GM21447 (cell line): ENCODE results near the gene LIPA.
"Not testable (repeated sequence)": the region's sequence is repeated elsewhere in the genome, so short reads cannot be mapped to it uniquely, and the experiment has no call there.

Source experiments
- ATAC-seq: cut with Tn5 transposase; IDR thresholded peaks from one replicate; pipeline ENCODE4 v1.9.1; 2021; ENCODE audit not compliant: unreplicated experiment

The LIPA gene

DNA sequence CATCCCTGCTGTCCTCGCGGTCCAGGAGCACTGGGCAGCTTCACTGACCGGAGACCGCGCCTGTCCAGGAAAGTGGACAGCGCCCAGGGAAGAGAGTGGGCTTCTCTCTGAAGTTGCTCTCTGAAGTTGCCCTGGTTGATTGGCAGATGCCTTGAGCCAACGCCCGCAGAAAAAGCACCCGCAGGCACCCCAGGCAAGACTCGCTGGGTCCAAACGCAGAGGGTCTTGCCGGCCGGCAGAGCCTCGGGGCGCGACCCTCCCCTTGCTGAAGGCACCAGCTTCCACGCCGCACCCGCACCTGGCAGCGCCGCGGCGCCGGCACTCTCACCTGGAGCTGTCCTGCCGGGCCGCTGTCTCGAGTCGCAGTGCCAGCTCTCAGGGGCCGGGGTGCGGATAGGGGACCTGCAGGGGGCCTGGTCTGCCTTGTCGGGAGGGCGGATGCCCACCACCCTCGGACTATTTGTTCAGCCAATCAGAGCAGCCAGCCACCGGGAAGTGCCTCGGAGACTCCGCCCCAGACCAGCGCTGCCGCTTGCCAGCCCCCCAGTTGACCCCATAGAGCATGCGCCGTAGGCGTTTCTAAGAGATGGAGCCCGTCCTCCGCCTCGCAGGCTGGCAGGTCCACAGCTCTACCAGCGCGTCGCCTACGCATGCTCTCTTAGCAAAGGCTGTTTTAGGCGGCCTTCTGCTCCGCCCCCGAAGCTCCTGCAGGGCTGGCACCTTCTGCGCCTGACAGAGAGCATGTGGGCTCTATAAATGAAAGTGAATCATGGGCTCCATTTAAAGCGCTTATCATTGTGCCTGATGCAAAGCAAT, at the start of gene LIPA:
Gene LIPA (minus strand): TSS at position 367 of the 816 bp plus-strand sequence. CDS start 4,127 bp downstream, outside the sequence.
- peak; percentile 96 for ATAC-seq

DNA sequence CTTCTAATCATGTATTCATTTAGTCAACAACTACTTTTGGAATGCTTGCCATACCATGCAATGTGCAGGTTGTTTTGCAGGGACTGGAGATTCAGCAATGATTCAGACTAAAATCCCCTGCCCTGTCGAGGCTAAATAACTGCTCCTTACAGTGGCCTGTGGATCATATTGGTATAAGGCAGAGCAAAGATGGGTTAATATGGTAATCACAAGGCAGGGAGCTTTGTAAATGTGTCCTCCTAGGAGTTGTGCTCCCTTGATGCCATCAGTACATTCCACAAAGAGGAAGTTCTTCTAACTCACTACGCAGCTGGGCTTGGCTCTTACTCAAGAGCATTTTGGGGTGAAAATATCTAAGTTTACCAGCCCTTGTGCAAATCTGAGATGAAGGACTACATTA, 49.7 kb upstream of the LIPA start:
- peak; percentile 17 for ATAC-seq

DNA sequence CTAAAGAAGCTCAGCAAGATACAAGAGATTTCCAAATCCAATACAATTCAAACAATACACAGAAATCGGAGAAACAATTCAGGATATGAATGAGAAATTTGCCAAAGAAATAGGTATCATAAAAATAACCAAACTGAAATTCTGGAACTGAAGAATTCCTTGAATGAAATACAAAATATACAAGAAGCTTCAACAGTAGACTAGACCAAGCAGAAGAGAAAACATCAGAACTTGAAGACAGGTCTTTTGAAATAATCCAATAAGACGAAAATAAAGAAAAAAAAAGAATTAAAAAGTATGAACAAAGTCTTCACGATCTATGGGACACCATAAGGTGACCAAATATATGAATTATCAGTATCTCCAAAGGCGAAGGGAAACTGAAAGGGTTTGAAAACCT, 47.5 kb upstream of the LIPA start:
- ATAC-seq, result no peak

DNA sequence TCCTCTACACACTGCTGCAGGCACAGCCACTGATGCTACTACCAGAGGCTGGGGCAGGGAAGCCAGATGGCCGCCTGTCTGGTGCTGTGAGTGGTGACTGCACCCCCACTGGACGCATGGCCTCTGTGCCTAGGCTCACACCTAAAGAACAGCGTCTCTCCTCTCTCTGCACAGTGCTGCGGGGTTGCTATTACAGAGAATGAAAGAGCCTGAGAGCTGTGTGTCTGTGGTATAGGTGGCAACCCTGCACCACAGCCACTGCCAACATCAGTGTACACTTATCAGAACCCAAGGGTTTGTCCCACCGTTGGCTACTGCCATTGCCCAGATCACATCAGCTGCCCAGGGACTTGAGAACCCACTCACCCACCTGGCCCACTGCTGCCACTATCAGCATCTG, 46.2 kb upstream of the LIPA start:
- no peak for ATAC-seq

DNA sequence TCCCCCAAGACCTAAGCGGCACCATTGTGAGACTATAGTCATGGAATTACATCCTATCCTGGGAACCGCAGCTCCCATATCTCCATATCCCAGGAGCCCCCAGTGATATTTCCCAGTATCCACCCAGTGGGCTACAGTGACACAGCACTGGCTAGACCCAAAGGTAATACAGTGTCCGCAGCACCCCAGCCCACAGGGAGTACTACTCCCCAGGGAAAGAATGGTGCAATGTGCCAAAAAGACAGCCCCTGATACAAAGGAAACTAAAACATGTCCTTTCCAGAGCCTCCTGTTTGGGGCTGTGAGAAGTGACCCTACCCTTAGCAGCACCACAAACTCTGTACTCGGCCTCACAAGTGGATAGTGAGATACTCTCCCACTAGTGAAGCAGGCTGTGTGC, 45.8 kb upstream of the LIPA start:
- ATAC-seq, result no peak

DNA sequence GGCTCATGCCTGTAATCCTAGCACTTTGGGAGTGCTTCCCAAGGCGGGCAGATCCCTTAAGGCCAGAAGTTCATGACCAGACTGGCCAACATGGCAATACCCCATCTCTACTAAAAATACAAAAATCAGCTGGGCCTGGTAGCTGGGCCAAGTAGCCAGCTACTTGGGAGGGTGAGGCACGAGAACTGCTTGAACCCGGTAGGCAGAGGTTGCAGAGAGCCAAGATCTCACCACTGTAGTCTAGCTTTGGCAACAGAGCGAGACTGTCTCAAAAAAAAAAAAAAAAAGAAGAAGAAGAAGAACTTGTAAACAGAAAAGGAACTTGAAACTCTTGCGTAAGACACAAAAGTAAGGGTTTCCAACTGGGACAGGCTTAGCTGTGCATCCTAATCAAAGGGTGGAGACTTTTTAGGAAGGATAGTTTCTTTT, 44.7 kb upstream of the LIPA start:
- peak; percentile 41 for ATAC-seq

DNA sequence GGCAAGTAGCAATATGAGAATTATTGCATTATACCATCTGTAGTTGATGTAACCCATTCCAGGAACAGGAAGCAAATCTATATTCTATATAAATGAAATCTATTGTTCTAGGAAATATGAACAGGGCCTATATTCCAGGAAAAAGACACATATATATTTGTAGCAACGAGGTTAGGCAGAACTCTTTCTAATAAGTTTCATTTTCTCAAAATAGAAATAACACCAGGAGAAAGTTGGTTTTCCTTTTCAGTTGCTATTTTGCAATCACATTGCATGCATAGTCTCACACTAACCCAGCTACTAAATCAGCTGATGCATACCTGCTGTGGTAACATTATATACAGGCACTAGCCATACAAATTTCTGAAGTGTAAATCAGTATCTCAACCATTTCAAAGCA, 44.0 kb upstream of the LIPA start:
- ATAC-seq, result no peak

DNA sequence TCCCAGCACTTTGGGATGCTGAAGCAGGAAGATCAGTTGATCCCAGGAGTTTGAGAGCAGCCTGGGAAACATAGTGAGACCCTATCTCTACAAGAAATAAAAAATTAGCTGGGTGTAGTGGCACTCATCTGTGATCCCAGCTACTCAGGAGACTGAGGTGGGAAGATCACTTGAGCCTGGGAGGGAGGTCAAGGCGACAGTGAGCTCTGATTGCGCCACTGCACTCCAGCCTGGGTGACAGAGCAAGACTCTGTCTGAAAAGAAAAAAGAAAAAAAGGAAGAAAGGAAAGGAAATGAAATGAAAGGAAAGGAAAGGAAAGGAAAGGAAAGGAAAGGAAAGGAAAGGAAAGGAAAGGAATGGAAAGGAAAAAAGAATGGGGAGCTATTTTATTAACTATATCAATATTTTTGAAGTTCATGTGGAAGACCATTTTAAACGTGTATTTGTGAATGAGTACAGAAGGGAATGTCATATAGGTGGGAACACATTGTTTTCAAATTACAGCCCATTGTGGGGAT, 43.2 kb upstream of the LIPA start:
- no peak for ATAC-seq

DNA sequence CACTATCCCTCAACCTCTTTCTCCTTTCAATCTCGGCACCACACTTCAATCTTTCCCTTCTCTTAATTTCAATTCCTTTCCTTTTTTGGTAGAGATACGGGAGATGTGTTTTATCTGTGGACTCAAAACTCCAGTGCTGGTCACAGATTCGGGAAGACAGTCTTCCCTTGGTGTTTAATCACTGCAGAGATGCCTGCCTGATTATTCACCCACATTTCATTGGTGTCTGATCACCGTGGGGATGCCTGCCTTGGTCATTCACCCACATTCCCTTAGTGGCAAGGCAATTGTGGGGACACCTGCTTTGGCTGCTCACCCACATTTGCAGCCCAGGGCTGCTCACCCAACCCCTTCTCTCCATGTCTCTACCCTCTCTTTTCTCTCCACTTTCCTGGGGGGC, 33.7 kb upstream of the LIPA start:
- not testable (repeated sequence) for ATAC-seq

DNA sequence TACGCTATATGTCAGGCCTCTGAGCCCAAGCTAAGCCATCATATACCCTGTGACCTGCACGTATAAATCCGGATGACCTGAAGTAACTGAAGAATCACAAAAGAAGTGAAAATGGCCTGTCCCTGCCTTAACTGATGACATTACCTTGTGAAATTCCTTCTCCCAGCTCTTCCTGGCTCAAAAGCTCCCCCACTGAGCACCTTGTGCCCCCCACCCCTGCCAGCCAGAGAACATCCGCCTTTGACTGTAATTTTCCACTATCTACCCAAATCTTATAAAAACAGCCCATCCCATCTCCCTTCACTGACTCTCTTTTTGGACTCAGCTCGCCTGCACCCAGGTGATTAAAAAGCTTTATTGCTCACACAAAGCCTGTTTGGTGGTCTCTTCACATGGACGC, 33.1 kb upstream of the LIPA start:
- not testable (repeated sequence) for ATAC-seq

DNA sequence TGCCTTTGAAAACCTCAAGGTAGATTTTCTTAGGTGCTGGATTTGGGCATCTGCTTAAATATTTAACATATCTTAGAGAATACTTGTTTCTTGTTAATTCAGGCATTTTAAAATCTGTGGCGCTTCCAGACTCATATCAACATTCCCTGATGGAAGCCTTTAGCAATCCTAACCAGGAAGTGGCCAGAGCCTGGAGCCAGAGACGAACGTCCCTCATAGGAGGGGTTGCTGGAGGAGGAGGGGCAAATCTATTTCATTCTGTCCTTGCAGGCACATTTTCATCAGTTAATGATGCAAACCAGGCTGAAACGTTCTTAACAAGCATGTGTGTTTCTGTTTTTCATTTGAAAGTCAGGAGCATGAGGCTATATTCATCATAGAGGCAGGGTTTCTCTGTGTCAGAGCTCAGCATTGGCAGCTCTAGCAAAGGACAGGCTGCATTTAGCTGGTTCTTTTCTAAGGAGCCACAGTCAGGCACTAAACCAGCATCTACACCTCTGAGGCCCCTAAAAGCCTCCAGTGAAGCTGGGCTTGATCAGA, 32.4 kb upstream of the LIPA start:
- no peak for ATAC-seq

DNA sequence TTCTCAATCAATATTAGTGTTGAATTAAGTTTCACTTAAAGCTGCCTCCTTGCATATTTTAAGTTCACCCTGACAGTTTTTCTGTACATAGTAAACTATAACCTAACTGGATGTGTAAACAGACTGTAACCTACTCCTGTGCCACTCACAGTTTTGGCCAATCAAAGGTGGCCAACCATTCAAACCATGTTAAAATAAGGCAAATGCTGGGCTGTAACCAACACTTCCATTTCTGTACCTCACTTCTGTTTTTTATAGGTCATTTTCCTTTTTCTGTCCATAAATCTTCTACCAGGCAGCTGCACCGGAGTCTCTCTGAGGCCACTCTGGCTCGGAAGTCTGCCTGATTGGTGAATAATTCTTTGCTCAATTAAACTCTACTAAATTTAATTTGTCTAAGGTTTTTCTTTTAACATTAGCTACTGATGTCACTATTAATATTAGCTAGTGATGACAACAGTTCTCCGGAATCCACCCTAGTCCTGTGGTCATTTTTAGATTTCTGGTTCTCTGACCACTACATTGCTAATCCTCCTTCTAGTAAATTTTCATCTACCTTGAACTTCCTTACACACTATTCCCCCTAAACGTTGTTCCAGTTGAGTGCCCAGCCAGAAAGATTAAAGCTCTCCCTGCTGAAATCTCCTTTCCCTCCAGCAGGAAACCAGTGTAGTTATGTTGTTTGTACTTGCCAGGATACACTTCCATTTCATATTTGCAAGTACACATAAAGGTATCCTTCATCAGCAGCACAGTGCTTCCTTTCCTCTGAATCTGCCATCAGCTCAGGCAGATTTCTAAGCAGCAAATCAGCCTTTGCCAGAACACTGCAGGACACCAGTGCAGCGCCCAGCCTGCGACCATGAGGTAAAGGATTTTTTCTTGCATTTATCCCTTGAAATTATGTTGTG, 31.7 kb upstream of the LIPA start:
- no peak for ATAC-seq

DNA sequence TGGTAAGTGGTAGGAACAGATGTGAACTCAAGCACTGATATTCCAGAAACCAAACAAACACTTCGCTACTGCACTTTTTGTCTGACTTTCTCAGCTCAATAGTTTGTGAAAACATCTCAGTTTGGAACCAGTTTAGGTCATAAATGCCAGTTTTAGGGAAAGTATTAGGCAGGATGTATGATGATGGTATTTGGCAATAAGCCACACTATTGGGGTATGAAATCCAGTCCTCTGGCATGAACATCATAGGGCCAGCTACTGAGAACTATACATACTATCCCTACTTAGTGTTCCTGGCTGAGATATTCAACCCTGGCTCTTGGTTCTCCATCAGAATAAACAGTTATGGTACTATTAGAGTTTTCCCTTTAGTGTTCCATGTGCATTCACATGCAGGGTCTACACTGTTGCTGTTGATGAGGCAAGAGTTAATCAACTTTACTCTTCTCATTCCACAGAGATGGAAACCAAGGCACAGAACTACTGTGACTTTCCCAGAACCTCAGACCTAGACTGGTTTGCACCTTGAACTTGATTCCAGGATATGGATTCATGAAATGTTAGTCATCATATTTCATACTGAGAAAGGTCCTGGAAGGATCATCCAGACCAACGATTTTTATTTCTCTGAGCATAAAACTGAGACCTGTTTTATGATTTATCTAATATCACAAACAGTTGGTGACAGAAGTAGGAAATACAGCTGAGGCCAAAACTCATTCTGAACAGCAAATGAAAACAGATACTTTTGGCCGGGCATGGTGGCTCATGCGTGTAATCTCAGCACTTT, 30.2 kb upstream of the LIPA start:
- ATAC-seq, result no peak

DNA sequence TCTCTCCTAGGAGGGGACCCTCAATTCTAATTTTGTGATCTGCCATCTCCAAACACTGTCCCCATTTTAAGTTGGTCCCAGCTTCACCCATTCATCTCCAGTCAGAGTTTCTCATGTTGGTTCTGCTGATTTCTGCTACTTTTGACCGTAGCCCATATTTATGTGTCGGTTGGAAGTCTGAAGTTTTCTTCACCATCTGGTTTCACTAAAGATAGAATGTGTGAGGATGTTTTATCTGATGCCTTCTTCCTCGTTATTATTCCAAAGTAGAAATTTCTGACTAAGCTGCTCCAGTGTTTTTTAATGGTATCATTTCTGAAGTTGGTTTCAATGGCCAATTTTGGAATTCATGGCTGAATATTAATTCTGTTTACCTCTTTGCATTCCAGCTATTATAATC, 28.9 kb upstream of the LIPA start:
- no peak for ATAC-seq

DNA sequence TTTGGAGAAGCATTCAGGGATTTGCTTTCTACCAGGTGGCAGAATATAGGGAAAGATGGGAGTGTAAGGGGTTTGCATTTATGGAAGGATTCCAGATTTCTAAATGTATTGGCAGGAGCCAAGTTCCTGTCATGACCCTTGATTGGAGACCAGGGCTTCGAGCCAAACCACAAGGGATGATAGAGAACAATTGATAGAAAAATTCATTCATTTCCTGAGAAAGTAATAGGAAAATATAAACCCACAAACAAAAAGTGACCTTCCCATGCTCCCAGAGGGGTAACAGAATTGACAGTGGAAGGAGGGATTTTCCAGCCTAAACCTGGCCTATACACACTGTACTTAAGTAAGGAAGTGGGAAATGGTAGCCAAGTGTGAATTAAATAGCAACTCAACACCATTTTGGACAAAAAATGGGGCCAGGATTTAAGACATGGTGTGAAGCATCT, 27.9 kb upstream of the LIPA start:
- ATAC-seq, result no peak

DNA sequence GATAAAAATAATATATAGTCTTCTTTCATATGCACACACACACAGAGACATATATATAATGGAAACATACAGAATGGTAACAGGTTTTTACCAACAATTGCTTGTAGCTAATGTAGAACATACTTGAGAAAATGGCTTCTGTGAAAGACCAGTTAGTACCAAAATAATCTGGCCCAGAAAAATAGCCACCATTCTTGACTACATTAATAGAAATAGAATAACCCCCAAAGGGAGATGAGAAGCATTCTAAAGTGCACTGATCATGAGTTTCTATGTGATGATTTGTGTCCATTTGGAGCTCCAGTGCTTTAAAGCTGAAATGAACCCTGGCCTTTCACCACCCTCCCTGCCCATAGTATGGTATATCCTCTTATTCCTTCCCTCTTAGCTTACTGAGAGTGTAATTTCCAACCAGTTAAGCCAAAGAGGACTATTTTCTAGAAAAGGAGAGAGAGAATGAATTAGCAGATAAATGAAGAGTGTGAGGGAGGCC, 27.4 kb upstream of the LIPA start:
- ATAC-seq, result no peak

DNA sequence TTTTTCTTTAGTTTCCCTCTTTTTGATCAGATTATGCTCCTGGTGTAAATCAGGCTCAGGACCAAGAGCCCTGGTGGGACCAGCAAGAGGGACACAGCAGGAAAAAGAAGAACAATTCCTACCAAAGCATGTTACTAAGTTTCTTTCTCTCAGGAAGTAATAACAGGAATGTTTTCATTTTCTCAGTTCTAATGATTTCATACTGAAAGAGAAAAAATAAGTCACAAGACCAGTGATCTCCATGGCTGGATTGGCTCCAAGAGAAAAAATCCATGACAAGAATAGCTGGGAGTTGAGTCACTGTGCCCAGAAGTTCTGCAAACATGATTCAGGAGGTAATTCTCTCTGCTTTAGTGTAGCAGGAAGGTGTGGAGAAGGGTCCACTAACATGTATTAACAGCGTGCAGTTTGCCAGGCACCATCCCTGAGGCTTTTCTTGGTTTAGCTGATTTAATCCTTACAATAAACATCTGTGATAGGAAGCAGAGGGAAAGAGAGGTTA, 26.5 kb upstream of the LIPA start:
- no peak for ATAC-seq

DNA sequence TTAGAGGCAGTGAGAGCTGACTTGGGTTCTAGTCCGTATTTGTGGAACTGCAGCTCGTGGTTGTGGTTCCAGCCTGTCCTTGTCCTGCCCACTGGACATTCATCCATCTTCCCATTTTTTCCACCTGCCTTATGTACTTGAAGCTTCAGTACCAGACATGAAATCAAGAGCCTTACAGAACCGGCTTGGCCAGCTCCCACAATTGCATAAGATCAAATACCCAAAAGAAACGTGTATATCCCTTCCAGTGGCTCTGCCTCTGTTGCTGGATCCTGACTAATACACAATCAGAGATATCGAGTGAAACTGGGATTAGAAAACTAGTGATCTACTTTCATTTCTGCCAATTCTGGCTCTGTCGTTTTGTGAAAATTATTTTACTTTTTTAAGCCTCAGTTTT, 23.8 kb upstream of the LIPA start:
- ATAC-seq, result no peak

DNA sequence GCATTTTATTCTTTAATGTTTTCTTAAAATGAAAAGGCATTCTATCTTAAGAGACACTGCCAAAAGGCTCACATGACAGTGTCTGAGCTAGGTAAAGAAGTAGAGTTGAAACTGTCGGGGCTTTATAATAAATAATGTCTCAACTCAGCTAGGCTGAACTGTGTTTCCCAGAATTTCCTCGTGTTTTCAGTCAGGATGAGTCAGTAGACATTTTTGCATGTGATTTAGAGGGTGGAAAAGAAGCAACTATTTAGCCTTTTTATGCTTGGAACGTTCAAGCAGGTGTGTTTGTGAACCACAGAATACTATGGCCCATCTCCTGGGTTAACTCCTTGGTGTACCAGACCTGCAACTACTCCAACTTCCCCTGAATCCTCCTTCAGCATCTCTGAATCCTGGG, 23.4 kb upstream of the LIPA start:
- no peak for ATAC-seq

DNA sequence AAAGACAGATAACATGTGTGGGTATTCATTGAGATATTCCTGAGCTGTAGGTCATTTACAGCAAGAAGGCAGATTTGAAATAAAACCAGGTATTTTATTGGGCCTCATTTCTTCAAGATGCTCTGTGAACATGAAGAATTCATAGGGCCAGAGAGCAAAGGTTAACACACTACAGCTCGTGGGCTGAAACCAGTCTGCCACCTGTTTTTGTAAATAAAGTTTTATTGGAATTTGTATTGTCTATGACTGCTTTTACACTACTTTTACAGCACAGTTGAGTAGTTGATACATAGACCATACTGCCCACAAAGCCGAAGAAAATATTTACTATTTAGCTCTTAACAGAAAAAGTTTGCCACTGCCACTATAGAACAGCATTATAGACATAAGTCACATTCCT, 22.1 kb upstream of the LIPA start:
- ATAC-seq, result no peak
